Stomach (tissue), 4 donors: ENCODE data around the gene FGF5.

ENCODE experiments used
- CTCF ChIP-seq, 7 experiments: fragments of 450-650 bp in 4 of 7; fragments of 200-600 bp in 3 of 7; sonication (generic) in 3 of 7; IDR thresholded peaks; one replicate each; pipeline ENCODE4 v1.5.1; 2016 to 2019; ENCODE audit warnings: antibody characterized with exemption in 7 of 7, control low read depth in 2 of 7, mild to moderate bottlenecking in 1 of 7
- EP300 ChIP-seq: sonication (generic); formaldehyde crosslinking; IDR thresholded peaks from one replicate; pipeline ENCODE4 v1.6.1; 2017; ENCODE audit warnings: antibody characterized with exemption
- POLR2A ChIP-seq, 4 donors: fragments of 450-650 bp; IDR thresholded peaks; one replicate each; pipeline ENCODE4 v1.6.1; 2016; ENCODE audit warnings: antibody characterized with exemption in 4 of 4, control low read depth in 2 of 4, mild to moderate bottlenecking in 1 of 4, moderate library complexity in 1 of 4
- POLR2AphosphoS5 ChIP-seq, 3 donors: sonication (generic); formaldehyde crosslinking; IDR thresholded peaks; one replicate each; pipeline ENCODE4 v1.6.1; 2016; ENCODE audit warnings: antibody characterized with exemption in 3 of 3

- no peak for TF ChIP-seq CTCF (IDR thresholded peaks at IDR 0.05)
- TF ChIP-seq POLR2A (IDR thresholded peaks at IDR 0.05), result no peak
- TF ChIP-seq POLR2AphosphoS5 (IDR thresholded peaks at IDR 0.05), result no peak
- no peak for TF ChIP-seq EP300
Measured at GRCh38 chr4:80268081-80268823, 1.8 kb downstream of the FGF5 start.
